Measurements from ENCODE around the gene AP2B1.

AP2B1 gene

DNA sequence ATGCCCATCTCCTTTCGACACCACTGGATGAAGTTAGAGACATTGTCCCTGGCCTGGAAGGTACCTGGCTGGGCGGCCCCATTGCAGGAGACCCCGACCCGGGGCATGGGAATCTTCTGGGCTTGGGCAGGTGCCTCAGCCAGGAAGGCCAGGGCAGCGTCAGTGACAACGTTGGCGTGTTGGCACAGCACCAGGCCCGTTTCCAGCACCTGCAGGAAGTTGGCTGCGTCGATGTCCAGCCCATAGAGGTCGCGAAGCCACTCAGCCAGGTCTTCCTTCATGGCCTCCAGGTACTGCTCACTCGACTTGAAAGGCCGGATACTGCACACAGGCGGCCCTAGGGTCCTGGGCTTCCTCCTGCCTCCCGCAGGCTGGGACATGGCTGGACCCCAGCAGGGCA is 165.3 kb downstream of the AP2B1 start:
- H3K4me3 ChIP-seq (ENCODE audit: low read depth, low read length), result no peak overlapping the region
- TF ChIP-seq, protein P1, sequence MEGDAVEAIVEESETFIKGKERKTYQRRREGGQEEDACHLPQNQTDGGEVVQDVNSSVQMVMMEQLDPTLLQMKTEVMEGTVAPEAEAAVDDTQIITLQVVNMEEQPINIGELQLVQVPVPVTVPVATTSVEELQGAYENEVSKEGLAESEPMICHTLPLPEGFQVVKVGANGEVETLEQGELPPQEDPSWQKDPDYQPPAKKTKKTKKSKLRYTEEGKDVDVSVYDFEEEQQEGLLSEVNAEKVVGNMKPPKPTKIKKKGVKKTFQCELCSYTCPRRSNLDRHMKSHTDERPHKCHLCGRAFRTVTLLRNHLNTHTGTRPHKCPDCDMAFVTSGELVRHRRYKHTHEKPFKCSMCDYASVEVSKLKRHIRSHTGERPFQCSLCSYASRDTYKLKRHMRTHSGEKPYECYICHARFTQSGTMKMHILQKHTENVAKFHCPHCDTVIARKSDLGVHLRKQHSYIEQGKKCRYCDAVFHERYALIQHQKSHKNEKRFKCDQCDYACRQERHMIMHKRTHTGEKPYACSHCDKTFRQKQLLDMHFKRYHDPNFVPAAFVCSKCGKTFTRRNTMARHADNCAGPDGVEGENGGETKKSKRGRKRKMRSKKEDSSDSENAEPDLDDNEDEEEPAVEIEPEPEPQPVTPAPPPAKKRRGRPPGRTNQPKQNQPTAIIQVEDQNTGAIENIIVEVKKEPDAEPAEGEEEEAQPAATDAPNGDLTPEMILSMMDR (IDR thresholded peaks at IDR 0.05; ENCODE audit: low read depth, low read length), result no peak

DNA sequence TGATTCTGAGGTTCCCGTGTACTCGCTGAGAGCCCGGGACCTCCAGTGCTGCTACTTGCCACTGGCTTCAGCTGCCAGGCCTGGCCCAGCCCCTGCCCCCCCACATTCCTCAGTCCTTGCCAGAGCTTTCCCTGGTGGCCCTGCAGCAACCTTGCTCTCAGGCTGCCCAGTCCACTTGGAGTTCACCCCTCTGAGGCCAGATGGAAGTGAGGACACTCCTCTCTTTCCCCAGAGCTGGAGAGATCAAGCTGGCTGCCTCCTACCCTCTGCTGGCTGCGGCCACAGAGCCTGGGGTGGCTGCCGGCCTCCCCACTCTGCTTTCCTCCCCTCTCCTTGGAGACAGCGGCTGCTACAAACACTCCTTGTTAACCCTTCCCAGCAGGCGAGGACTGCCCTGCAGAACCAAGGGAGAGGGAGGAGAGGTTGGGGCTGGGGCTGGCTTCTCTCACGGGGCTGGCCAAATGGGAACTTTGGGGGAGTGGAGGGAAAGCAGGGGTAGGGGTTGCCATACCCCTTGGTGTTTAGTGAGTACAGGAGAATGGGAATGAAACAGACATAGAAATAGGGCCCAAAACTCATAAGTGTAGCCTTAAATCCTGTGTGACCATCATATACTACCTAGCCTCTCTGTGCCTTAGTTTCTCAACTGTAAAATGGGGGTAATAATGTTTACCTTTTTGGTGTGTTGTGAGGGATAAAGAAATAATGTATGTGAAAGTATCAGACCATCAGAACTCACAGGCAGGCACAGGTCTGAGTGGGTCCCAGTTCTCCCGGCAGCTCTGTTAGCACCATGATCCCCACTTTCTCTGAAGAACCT is 166.0 kb downstream of the AP2B1 start, which contains the start of gene GAS2L2:
GAS2L2 (minus strand) TSS at position 295 of the 820 bp plus-strand sequence. CDS start 389 bp downstream, outside the sequence.
- TF ChIP-seq, protein P1 (IDR thresholded peaks at IDR 0.05; ENCODE audit: low read depth, low read length), result no peak
- H3K4me3 ChIP-seq (ENCODE audit: low read depth, low read length), result no peak within 1 kb of the TSS

DNA sequence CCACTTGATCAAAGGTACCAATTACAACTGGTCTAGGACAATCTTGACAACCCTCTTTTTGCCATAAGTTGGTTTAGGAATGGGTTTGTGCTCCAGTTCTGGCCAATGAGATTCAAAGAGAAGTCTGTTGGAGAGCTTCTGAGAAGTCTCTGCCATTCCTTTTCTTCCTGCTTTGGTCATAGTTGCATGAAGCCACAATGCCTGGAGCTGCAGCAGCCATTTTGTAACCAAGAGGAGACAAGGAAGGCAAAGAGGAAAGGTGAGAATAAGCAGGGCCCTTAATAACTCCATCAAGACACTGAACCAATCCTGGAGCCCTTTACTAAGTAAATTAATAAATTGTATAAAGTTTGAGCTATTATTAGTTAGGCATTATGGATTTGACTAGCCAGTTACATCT is 170.1 kb downstream of the AP2B1 start:
- no peak overlapping the region for H3K4me3 ChIP-seq (ENCODE audit: low read depth, low read length)
- TF ChIP-seq, protein P1 (IDR thresholded peaks at IDR 0.05; ENCODE audit: low read depth, low read length), result no peak

- TF ChIP-seq, protein P1 (IDR thresholded peaks at IDR 0.05; ENCODE audit: low read depth, low read length), result no peak
- no peak within 1 kb of the TSS for H3K4me3 ChIP-seq (ENCODE audit: low read depth, low read length)
These were observed 173.5 kb downstream of the AP2B1 start, which contains the start of gene C17orf50 for GRCh38 chr17:35760587-35760986. Gene C17orf50, plus strand, starts transcription at chr17:35760887. Its CDS starts 55 bp downstream, at chr17:35760942.

- H3K4me3 ChIP-seq (ENCODE audit: low read depth, low read length), result no peak overlapping the region
- TF ChIP-seq, protein P1 (IDR thresholded peaks at IDR 0.05; ENCODE audit: low read depth, low read length), result no peak
These were observed 174.5 kb downstream of the AP2B1 start for GRCh38 chr17:35761601-35762000.

- H3K4me3 ChIP-seq (ENCODE audit: low read depth, low read length), result peak overlapping the region; percentile 46
- TF ChIP-seq, protein P1 (IDR thresholded peaks at IDR 0.05; ENCODE audit: low read depth, low read length), result no peak
These were observed 176.6 kb downstream of the AP2B1 start for GRCh38 chr17:35763767-35764122.

Measured in WI38 (cell line).